GM23248 (cell line): Measurements from ENCODE around the gene CADPS. TPM values are rescaled to one million over a fixed set of nuclear protein-coding genes. Genes with fewer than 3 reads are reported as not detected.

Experiments
- DNase-seq: peaks from one replicate; pipeline ENCODE4 v3.0.0-alpha.2; 2015
- H2AFZ ChIP-seq: fragments of 200-600 bp; sonication (generic); 2 replicates; pipeline ENCODE4 v1.6.1; 2016; ENCODE audit warnings: antibody characterized with exemption
- H3F3A ChIP-seq: fragments of 200-600 bp; sonication (generic); 2 replicates; pipeline ENCODE4 v1.6.1; 2016; ENCODE audit warnings: mild to moderate bottlenecking, antibody characterized with exemption, mixed run types; ENCODE audit not compliant: insufficient read depth
- H3K27ac ChIP-seq: fragments of 200-600 bp; sonication (generic); 2 replicates; pipeline ENCODE4 v1.5.1; 2016; ENCODE audit warnings: mild to moderate bottlenecking
- H3K27me3 ChIP-seq: fragments of 200-600 bp; sonication (generic); replicated peaks from 2 replicates; pipeline ENCODE4 v1.6.1; 2016; ENCODE audit warnings: mild to moderate bottlenecking; ENCODE audit not compliant: insufficient read depth
- H3K36me3 ChIP-seq: fragments of 200-600 bp; sonication (generic); 2 replicates; pipeline ENCODE4 v1.6.1; 2016; ENCODE audit warnings: low read depth, mild to moderate bottlenecking
- H3K4me1 ChIP-seq: fragments of 200-600 bp; sonication (generic); 2 replicates; pipeline ENCODE4 v1.6.1; 2016; ENCODE audit warnings: mild to moderate bottlenecking; ENCODE audit not compliant: insufficient read depth
- H3K4me2 ChIP-seq: fragments of 200-600 bp; sonication (generic); one replicate; pipeline ENCODE4 v1.6.1; 2016; ENCODE audit warnings: mild to moderate bottlenecking; ENCODE audit not compliant: unreplicated experiment
- H3K4me3 ChIP-seq: fragments of 200-600 bp; sonication (generic); 2 replicates; pipeline ENCODE4 v1.5.1; 2016; ENCODE audit warnings: mild to moderate bottlenecking
- H3K79me2 ChIP-seq: fragments of 200-600 bp; sonication (generic); 2 replicates; pipeline ENCODE4 v1.6.1; 2016; ENCODE audit warnings: mild to moderate bottlenecking; ENCODE audit not compliant: insufficient read depth
- H3K9ac ChIP-seq: fragments of 200-600 bp; sonication (generic); 2 replicates; pipeline ENCODE4 v1.6.1; 2016; ENCODE audit warnings: mild to moderate bottlenecking
- H3K9me2 ChIP-seq: fragments of 200-600 bp; sonication (generic); 2 replicates; pipeline ENCODE4 v1.6.1; 2016; ENCODE audit warnings: mixed run types, mild to moderate bottlenecking, moderate library complexity; ENCODE audit not compliant: insufficient read depth
- H3K9me3 ChIP-seq: fragments of 200-600 bp; sonication (generic); one replicate; pipeline ENCODE4 v1.6.1; 2017; ENCODE audit warnings: low read depth
- H4K20me1 ChIP-seq: fragments of 200-600 bp; sonication (generic); 2 replicates; pipeline ENCODE4 v1.6.0; 2016; ENCODE audit not compliant: insufficient read depth
- EZH2 ChIP-seq: fragments of 200-600 bp; sonication (generic); IDR thresholded peaks from 2 replicates; pipeline ENCODE4 v1.6.1; 2018; ENCODE audit warnings: antibody characterized with exemption, mild to moderate bottlenecking; ENCODE audit not compliant: insufficient read depth, poor library complexity, severe bottlenecking
- EZH2phosphoT487 ChIP-seq: fragments of 200-600 bp; sonication (generic); IDR thresholded peaks from 2 replicates; pipeline ENCODE4 v1.6.1; 2018; ENCODE audit warnings: antibody characterized with exemption, moderate library complexity, mild to moderate bottlenecking, low read depth; ENCODE audit not compliant: insufficient read depth
- WGBS, 2 experiments: methylation state at CpG; one replicate each; pipeline ENCODE4 v1.1.6; 2015 to 2017; ENCODE audit warnings: low lambda C conversion rate in 2 of 2, low coverage in 1 of 2; ENCODE audit errors: missing lambda C conversion rate in 2 of 2; 5-methylcytosine and 5-hydroxymethylcytosine counted together
- in situ Hi-C: fragments of 300-500 bp; cut with MboI; formaldehyde crosslinking; loops from 2 replicates; pipeline ENCODE4 v1.15.0; 2020
- polyA plus RNA-seq: library from polyadenylated mRNA; unstranded; fragments of >200 nt; fragmentation: Nextera tagmentation; extraction: Ambion mirVana; gene quantifications from 2 replicates; pipeline ENCODE4 v1.2.1, GENCODE V29; 2016
- total RNA-seq: library from RNA; depleted of rRNA; stranded (reverse); fragments of >200 nt; shearing (Covaris generic); gene quantifications from 2 replicates; pipeline ENCODE4 v1.2.3, GENCODE V29; 2014

The CADPS gene
- total and polyA plus RNA-seq, 2 experiments from 2014 or later = 3.0 to 4.1 TPM

GRCh38 chr3:62898530-62899496 lies 23.6 kb upstream of the CADPS start:
- Histone ChIP-seq H3K27me3 (no peaks in the 10 kb centered on the region; the same call in 1 of the 2 replicates), H4K20me1 (no peaks in the 10 kb centered on the region), H3K9me3 (no peaks in the 10 kb centered on the region), H3K9me2 (no peaks in the 10 kb centered on the region), H3K9ac (no peak overlapping the region), H3K4me2 (no peak overlapping the region), H3K4me3 (no peak overlapping the region), H3K79me2 (no peaks in the 10 kb centered on the region), H3K27ac (no peak overlapping the region), H3K36me3 (no peaks in the 10 kb centered on the region), H3K4me1 (no peaks in the 10 kb centered on the region), H3F3A (no peaks in the 10 kb centered on the region), H2AFZ (no peak overlapping the region)
- DNase-seq = no peak
- in situ Hi-C loops = no loop called here
- TF ChIP-seq EZH2 (no peak), EZH2phosphoT487 (no peak)
- 62 to 65% methylated on average over 2 of the region's 2 CpGs for WGBS, 2 experiments

GRCh38 chr3:62895901-62896300 lies 20.7 kb upstream of the CADPS start:
- no peak overlapping the region for H3K4me2 ChIP-seq
- H3K9me3 ChIP-seq = no peaks in the 10 kb centered on the region
- in situ Hi-C loops = no loop called here
- H3F3A ChIP-seq = no peaks in the 10 kb centered on the region
- TF ChIP-seq EZH2 (no peak), EZH2phosphoT487 (no peak)
- H3K27me3 ChIP-seq = no peaks in the 10 kb centered on the region; the same call in 1 of the 2 replicates
- H3K4me1 ChIP-seq = no peaks in the 10 kb centered on the region
- no peaks in the 10 kb centered on the region for H4K20me1 ChIP-seq
- H3K9ac ChIP-seq = no peak overlapping the region
- 50 to 58% methylated on average over 3 of the region's 3 CpGs for WGBS, 2 experiments
- H3K79me2 ChIP-seq = no peaks in the 10 kb centered on the region
- H2AFZ ChIP-seq = no peak overlapping the region
- H3K36me3 ChIP-seq = no peaks in the 10 kb centered on the region
- DNase-seq = no peak
- no peaks in the 10 kb centered on the region for H3K9me2 ChIP-seq
- no peak overlapping the region for H3K4me3 ChIP-seq
- no peak overlapping the region for H3K27ac ChIP-seq

GRCh38 chr3:62892951-62893350 lies 17.7 kb upstream of the CADPS start:
- Histone ChIP-seq H3K4me1 (no peaks in the 10 kb centered on the region), H3K9ac (no peak overlapping the region), H3K9me3 (no peaks in the 10 kb centered on the region), H3K36me3 (no peaks in the 10 kb centered on the region), H3K4me2 (no peak overlapping the region), H3K27ac (no peak overlapping the region), H3F3A (no peaks in the 10 kb centered on the region), H3K79me2 (no peaks in the 10 kb centered on the region), H2AFZ (no peak overlapping the region), H3K4me3 (no peak overlapping the region), H3K9me2 (no peaks in the 10 kb centered on the region), H4K20me1 (no peaks in the 10 kb centered on the region), H3K27me3 (no peaks in the 10 kb centered on the region; the same call in 1 of the 2 replicates)
- in situ Hi-C loops = no loop called here
- 37 to 51% methylated on average over 2 of the region's 2 CpGs for WGBS, 2 experiments
- TF ChIP-seq EZH2 = no peak
- TF ChIP-seq EZH2phosphoT487 = no peak
- DNase-seq = no peak

GRCh38 chr3:62892045-62892444 lies 16.8 kb upstream of the CADPS start:
- Histone ChIP-seq H3K4me3 (no peak overlapping the region), H3K9ac (no peak overlapping the region), H3K4me2 (no peak overlapping the region), H2AFZ (no peak overlapping the region), H3K27me3 (no peaks in the 10 kb centered on the region; the same call in 1 of the 2 replicates), H3K9me3 (no peaks in the 10 kb centered on the region), H3K9me2 (no peaks in the 10 kb centered on the region), H3K79me2 (no peaks in the 10 kb centered on the region), H3F3A (no peaks in the 10 kb centered on the region), H3K4me1 (no peaks in the 10 kb centered on the region), H3K27ac (no peak overlapping the region), H3K36me3 (no peaks in the 10 kb centered on the region), H4K20me1 (no peaks in the 10 kb centered on the region)
- 63 to 75% methylated on average over 2 of the region's 2 CpGs for WGBS, 2 experiments
- DNase-seq = no peak
- in situ Hi-C loops = no loop called here
- no peak for TF ChIP-seq EZH2
- no peak for TF ChIP-seq EZH2phosphoT487
